Neural progenitor cell (in vitro differentiated cells): Measurements from ENCODE around the gene GUCA2B.

Source experiments
- EZH2 ChIP-seq: fragments of 200-600 bp; sonication (generic); IDR thresholded peaks from 2 replicates; pipeline ENCODE4 v1.6.1; 2017; ENCODE audit warnings: antibody characterized with exemption, mild to moderate bottlenecking, moderate library complexity
- TF ChIP-seq, protein P1 (sequence below): fragments of 200-600 bp; sonication (generic); IDR thresholded peaks from 2 replicates; pipeline ENCODE4 v1.5.1; 2017; ENCODE audit warnings: antibody characterized with exemption, mild to moderate bottlenecking

DNA sequence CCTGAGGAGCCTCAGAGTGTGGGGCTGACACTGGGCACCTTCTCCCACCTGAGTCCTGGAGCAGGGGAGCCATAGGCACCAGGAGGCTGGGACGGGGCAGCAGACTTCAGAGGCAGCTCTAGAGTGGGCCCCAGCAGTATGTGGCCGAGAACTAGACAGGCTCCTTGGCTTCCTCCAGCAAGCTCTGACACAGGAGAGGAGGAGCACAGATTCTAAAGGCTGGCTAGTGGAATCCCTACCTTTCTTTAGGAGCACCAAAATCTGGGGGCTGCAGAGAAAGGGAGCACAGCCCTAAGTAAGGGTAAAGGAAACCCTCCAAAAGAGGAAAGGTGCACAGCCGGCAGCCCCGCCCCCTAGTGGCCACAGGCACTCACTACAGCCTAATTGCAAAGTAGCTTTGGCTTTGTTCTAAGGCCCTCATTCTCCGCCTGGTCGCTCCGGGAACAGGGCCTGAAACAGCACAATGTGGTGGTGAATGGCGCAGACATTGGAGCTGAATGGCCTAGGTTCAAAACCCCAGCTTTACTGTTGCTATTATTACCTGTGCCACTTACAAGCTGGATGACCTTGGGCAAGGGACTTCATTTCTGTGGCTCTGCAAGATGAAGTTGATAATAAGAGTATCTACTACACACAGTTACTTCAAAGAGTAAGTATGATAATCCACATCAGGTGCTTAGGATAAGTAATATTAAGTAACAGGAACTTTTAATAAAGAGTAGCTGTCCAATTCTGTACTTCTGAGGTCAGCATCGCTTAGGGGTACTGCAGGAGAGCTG, 20.1 kb downstream of the GUCA2B start:
- TF ChIP-seq, protein P1, sequence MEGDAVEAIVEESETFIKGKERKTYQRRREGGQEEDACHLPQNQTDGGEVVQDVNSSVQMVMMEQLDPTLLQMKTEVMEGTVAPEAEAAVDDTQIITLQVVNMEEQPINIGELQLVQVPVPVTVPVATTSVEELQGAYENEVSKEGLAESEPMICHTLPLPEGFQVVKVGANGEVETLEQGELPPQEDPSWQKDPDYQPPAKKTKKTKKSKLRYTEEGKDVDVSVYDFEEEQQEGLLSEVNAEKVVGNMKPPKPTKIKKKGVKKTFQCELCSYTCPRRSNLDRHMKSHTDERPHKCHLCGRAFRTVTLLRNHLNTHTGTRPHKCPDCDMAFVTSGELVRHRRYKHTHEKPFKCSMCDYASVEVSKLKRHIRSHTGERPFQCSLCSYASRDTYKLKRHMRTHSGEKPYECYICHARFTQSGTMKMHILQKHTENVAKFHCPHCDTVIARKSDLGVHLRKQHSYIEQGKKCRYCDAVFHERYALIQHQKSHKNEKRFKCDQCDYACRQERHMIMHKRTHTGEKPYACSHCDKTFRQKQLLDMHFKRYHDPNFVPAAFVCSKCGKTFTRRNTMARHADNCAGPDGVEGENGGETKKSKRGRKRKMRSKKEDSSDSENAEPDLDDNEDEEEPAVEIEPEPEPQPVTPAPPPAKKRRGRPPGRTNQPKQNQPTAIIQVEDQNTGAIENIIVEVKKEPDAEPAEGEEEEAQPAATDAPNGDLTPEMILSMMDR = peak; percentile 96
- no peak for TF ChIP-seq EZH2
